Mesothelial cell of epicardium (in vitro differentiated cells): Measurements from ENCODE around the gene MPDZ. TPM values are rescaled to one million over a fixed set of nuclear protein-coding genes. Genes with fewer than 3 reads are reported as not detected.

Experiments used
- DNase-seq, 2 experiments: peaks; one replicate each; pipeline ENCODE4 v3.0.0; 2021; ENCODE audit warnings: low spot score in 2 of 2; ENCODE audit not compliant: unreplicated experiment in 2 of 2
- H3K27ac Mint-ChIP-seq: 2 replicates; pipeline ENCODE4 v1.8.0; 2021; ENCODE audit warnings: mixed read lengths
- H3K27me3 Mint-ChIP-seq: 2 replicates; pipeline ENCODE4 v1.8.0; 2021; ENCODE audit warnings: low read depth, mixed read lengths
- H3K36me3 Mint-ChIP-seq: 2 replicates; pipeline ENCODE4 v1.8.0; 2021; ENCODE audit warnings: mixed read lengths
- H3K4me1 Mint-ChIP-seq: 2 replicates; pipeline ENCODE4 v1.8.0; 2021; ENCODE audit warnings: mixed read lengths
- H3K4me3 Mint-ChIP-seq: 2 replicates; pipeline ENCODE4 v1.8.0; 2021; ENCODE audit warnings: mild to moderate bottlenecking, moderate library complexity, mixed read lengths
- H3K9me3 Mint-ChIP-seq: 2 replicates; pipeline ENCODE4 v1.8.0; 2021; ENCODE audit warnings: mixed read lengths
- total RNA-seq: library from RNA; stranded (reverse); gene quantifications from 3 replicates; pipeline ENCODE4 v1.2.1, GENCODE V29; 2021
- TF ChIP-seq, protein P1 (sequence below): fragments of 200-600 bp; sonication (generic); IDR thresholded peaks from one replicate; pipeline ENCODE4 v1.5.0; 2021; ENCODE audit warnings: antibody characterized with exemption; ENCODE audit not compliant: unreplicated experiment

The MPDZ gene
- total RNA-seq, 1 donor from 2014 or later: 187 TPM

DNA sequence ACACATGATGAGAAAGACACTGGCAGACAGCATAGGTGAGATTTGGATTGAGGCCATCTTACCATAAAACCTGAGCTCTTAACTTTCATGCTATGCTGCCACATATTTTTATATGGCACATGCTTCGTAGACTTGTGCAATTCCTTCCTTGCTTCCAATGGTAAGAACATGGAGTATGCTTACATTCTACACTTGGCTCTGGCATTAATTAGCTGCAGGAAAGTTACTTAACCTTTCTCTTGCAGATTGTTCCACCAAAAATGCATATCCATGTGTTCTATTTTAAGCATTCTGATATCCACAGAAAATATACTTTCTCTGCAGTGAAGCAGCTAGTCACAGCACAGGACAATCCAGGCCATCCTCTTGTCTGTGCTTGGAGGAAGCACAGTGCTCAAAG lies 119.4 kb downstream of the MPDZ start:
- no peak overlapping the region for H3K27ac Mint-ChIP-seq
- no peak for DNase-seq
- no peaks in the 10 kb centered on the region for H3K9me3 Mint-ChIP-seq
- no peaks in the 10 kb centered on the region for H3K27me3 Mint-ChIP-seq
- H3K36me3 Mint-ChIP-seq: peaks cover 55% of the 10 kb centered on the region
- no peak overlapping the region for H3K4me3 Mint-ChIP-seq
- H3K4me1 Mint-ChIP-seq: peaks cover 8% of the 10 kb centered on the region
- TF ChIP-seq, protein P1, sequence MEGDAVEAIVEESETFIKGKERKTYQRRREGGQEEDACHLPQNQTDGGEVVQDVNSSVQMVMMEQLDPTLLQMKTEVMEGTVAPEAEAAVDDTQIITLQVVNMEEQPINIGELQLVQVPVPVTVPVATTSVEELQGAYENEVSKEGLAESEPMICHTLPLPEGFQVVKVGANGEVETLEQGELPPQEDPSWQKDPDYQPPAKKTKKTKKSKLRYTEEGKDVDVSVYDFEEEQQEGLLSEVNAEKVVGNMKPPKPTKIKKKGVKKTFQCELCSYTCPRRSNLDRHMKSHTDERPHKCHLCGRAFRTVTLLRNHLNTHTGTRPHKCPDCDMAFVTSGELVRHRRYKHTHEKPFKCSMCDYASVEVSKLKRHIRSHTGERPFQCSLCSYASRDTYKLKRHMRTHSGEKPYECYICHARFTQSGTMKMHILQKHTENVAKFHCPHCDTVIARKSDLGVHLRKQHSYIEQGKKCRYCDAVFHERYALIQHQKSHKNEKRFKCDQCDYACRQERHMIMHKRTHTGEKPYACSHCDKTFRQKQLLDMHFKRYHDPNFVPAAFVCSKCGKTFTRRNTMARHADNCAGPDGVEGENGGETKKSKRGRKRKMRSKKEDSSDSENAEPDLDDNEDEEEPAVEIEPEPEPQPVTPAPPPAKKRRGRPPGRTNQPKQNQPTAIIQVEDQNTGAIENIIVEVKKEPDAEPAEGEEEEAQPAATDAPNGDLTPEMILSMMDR: no peak

DNA sequence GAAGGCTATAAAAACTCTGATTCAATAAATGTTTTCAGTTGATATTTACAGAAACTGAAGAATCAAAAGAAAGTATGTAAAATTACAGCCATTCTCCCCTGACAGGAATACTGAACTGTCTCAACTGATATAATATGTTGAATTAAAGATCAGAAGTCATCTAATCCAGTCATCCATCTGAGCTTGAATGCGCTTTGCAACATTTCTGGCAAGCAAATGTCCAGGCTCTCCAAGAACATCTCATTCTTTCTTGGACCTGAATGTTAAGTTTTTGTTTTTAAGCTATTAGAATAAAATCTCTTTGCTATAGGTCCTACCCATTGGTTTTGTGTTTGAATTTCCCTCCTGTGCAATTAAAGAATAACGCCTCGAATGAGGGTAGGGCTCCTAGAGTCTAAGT lies 120.5 kb downstream of the MPDZ start:
- TF ChIP-seq, protein P1: no peak
- H3K4me1 Mint-ChIP-seq: no peaks in the 10 kb centered on the region
- H3K36me3 Mint-ChIP-seq: peaks cover 55% of the 10 kb centered on the region
- no peak for DNase-seq
- H3K27me3 Mint-ChIP-seq: no peaks in the 10 kb centered on the region
- H3K4me3 Mint-ChIP-seq: no peak overlapping the region
- no peaks in the 10 kb centered on the region for H3K9me3 Mint-ChIP-seq
- no peak overlapping the region for H3K27ac Mint-ChIP-seq

DNA sequence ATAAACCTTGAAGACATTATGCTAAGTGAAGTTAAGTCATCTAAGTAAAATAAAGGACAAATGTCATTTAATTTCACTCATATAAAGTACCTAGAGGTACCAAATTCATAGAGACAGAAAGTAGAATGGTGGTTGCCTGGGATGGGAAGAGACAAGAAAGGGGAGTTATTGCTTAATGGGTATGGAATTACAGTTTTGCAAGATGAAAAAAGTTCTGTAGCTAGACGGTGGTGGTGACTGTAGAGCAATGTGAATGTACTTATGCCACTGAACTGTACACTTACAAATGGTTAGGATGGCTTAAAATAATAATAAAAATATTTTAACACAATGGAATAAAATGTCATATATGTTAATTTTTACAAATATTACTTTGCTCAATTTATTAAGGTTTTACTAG lies 128.0 kb downstream of the MPDZ start:
- TF ChIP-seq, protein P1: no peak
- Mint-ChIP-seq H3K27ac (no peak overlapping the region), H3K4me1 (peaks cover 5% of the 10 kb centered on the region), H3K36me3 (peaks cover 58% of the 10 kb centered on the region), H3K4me3 (no peak overlapping the region), H3K9me3 (peaks cover 3% of the 10 kb centered on the region), H3K27me3 (no peaks in the 10 kb centered on the region)
- no peak for DNase-seq

DNA sequence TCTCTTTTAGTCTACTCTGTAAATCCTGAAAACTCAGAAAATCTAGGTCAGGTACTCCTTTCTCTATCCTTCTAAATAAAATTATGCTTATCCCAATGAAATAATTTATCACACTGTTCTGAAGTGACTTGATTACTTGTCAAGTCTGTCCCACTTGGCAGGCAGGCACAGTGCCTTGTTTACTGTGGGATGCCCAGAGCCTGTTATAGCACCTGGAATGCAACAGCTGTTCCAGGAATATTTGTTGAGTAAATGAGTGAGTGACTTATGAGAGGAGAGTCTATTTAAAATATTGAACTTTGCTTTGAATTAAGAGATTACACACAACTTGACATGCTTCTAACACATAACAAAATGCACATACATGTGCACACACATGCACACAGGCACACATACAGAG lies 130.0 kb downstream of the MPDZ start:
- H3K4me1 Mint-ChIP-seq: peaks cover 24% of the 10 kb centered on the region
- no peaks in the 10 kb centered on the region for H3K27me3 Mint-ChIP-seq
- H3K9me3 Mint-ChIP-seq: peaks cover 3% of the 10 kb centered on the region
- peak overlapping the region; percentile 48 for H3K27ac Mint-ChIP-seq
- TF ChIP-seq, protein P1: no peak
- no peak for DNase-seq
- no peak overlapping the region for H3K4me3 Mint-ChIP-seq
- H3K36me3 Mint-ChIP-seq: peaks cover 51% of the 10 kb centered on the region

DNA sequence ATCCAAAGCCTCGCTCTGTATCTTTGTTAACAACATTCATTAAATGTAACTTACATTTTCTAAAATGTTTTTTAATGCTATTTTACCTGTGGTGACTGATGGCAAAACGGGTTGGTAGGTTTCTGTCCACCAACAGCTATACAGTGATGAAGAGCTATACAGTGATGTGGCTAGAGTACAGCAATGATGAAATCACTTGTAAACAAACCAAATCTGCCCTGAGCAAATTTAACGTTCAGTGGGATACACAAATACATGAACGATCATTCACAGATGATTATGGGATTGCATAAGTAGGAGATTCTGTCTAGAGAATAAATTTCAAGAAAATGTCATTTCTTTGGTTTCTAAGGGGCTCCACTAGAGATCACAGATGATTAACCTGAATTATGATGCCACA lies 132.7 kb downstream of the MPDZ start:
- Mint-ChIP-seq H3K27ac (peak overlapping the region; percentile 51), H3K27me3 (no peaks in the 10 kb centered on the region), H3K9me3 (no peaks in the 10 kb centered on the region), H3K36me3 (peaks cover 37% of the 10 kb centered on the region), H3K4me1 (peaks cover 45% of the 10 kb centered on the region), H3K4me3 (no peak overlapping the region)
- TF ChIP-seq, protein P1: no peak
- no peak for DNase-seq

DNA sequence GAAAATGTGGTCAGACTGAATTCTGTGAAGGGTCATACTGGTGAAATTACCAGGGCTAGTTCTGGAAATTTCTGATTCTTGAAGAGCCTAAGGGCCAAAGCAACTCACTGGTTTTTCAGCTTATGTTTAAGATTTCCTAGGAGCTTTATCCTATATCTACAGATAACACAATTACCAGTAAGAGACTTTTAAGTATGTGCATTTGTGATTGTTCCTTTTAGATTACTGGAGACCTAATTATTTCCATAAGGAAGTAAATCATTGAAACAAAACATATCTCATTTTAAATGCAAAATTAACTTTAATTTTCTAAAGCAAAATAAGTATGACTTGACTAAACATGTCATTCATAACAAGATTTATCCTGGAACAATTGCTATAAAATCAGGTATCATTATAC lies 134.2 kb downstream of the MPDZ start:
- H3K27me3 Mint-ChIP-seq: no peaks in the 10 kb centered on the region
- H3K9me3 Mint-ChIP-seq: no peaks in the 10 kb centered on the region
- DNase-seq: no peak
- TF ChIP-seq, protein P1: no peak
- H3K27ac Mint-ChIP-seq: peak overlapping the region; percentile 88
- H3K36me3 Mint-ChIP-seq: peaks cover 28% of the 10 kb centered on the region
- no peak overlapping the region for H3K4me3 Mint-ChIP-seq
- H3K4me1 Mint-ChIP-seq: peaks cover 59% of the 10 kb centered on the region
